GOT3 (cell line): ENCODE measurements around the gene ATP6V0D1.

Experiments
- DNase-seq: peaks from one replicate; lab custom pipeline; 2025; ENCODE audit warnings: mixed read lengths; lab: John Stamatoyannopoulos, UW

The ATP6V0D1 gene

GRCh38 chr16:67445441-67445912, 35.5 kb downstream of the ATP6V0D1 start:
- DNase-seq: no peak

DNA sequence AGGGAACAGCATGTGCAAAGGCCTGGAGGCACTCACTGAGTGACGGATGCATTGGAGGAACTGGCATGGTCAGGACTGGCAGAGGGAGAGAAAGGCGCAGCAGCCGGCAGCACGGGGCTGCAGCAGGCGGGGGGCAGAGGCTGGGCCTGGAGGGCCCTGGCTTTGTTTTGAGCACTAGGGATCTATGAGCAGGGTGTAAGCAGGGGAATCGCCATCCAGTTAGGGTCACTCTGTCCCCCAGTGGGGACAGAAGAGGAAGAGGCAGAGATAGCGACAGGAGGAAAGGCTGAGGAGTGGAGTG, 35.9 kb downstream of the ATP6V0D1 start:
- no peak for DNase-seq

DNA sequence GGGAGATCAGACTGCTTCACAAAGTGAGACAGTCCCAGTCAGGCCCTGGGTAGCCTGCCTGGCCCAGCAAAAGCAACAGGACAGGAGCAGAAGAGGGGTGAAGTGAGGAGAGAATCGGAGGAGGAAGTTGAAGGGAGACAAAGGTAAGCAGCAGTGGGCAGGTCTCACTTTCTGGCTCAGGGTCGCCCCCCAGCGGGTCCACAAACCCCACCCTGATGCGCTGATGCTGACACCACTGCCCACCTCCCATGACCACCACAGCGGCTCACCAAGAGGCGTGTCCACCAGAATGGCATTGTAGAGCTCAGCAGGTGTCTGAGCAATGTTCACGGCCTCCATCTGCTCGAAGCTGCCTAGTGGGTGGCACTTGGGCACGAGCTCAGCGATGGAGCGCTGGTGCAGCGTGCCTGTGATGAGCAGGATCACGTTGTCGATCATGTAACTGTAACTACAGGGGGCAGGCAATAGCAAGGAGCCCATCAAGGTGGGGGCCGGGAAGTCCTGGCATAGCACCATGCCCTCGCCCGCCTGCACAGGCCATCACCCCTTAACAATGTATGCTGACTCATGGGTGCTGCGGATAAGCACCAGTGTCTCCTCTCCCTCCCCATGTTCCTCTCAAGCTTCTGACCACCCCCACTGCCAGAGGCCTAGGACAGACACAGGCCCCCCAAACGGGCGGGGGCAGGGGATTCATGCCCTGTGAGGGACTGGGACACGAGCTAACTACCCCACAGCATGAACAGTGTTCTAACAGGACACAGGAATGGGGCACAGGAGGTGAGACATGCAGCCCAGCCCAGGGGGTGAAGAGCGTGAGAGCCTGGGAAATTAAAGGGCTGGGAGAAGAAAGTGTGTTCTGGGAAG, 36.5 kb downstream of the ATP6V0D1 start:
- DNase-seq: no peak

- no peak for DNase-seq
Measured at GRCh38 chr16:67443265-67443664, 37.7 kb downstream of the ATP6V0D1 start.

- no peak for DNase-seq
Measured at GRCh38 chr16:67442581-67443255, 38.2 kb downstream of the ATP6V0D1 start.

- no peak for DNase-seq
Measured at GRCh38 chr16:67441907-67442306, 39.0 kb downstream of the ATP6V0D1 start.

- DNase-seq: no peak
Measured at GRCh38 chr16:67441271-67441753, 39.6 kb downstream of the ATP6V0D1 start.

DNA sequence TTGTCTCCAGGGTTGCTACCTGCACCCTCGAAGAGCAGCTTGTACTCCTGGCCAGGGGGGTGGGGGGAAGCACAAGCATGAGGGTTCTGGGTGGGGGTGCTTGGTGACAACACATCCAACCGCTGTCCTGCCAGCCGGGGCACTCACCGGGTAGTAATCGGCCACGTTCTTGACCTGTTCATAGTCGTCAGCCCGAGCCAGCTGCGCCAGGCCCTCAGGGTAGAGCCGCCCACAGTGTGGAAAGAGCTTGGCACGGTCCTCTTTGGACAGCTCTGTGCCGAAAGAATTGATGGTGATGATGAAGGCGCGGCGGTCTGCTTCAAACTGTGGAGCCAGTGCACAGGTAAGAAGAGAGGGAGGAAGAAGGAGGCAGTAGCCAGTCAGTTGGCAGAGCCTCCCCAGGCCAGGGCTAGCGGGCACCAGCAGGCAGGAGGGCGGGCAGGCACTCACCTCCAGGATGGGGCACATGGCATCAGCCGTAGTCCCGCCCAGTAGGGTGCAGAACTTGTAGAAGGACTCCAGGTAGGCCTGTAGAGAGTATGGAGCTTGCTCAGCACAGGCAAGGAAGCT, 42.0 kb downstream of the ATP6V0D1 start:
- no peak for DNase-seq

- no peak for DNase-seq
Measured at GRCh38 chr16:67438098-67438791, 42.7 kb downstream of the ATP6V0D1 start.

DNA sequence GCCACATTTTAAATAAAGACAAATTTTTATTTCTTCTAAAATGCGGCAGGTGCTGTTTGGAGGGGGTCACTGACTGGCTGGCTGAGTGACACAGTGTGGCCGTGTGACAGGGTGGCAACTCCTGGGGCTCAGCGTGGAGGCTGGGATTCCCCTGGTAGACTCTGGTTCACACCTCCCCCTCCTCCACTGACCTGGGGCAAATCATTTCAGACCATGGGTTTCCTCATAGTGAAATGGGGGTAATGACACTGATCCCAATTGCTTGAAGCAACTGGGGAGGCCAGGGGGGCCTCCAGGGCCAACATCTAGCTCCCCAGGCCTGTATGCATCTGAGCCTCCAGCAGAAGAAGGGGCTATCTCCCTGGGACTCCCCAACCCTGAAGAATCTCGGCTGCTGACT, 43.4 kb downstream of the ATP6V0D1 start:
- DNase-seq: no peak

- no peak for DNase-seq
Measured at GRCh38 chr16:67436640-67437193, 44.2 kb downstream of the ATP6V0D1 start.

DNA sequence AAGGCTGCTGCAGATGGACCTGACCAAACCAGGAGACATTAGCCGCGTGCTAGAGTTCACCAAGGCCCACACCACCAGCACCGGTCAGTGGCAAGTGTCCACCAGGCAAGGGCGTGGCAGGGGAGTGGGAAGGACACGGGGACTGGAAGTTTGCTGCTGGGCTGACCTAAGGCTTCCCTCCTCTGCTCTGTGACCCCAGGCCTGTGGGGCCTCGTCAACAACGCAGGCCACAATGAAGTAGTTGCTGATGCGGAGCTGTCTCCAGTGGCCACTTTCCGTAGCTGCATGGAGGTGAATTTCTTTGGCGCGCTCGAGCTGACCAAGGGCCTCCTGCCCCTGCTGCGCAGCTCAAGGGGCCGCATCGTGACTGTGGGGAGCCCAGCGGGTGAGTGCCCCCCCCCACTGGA, 45.2 kb downstream of the ATP6V0D1 start:
- DNase-seq: no peak

DNA sequence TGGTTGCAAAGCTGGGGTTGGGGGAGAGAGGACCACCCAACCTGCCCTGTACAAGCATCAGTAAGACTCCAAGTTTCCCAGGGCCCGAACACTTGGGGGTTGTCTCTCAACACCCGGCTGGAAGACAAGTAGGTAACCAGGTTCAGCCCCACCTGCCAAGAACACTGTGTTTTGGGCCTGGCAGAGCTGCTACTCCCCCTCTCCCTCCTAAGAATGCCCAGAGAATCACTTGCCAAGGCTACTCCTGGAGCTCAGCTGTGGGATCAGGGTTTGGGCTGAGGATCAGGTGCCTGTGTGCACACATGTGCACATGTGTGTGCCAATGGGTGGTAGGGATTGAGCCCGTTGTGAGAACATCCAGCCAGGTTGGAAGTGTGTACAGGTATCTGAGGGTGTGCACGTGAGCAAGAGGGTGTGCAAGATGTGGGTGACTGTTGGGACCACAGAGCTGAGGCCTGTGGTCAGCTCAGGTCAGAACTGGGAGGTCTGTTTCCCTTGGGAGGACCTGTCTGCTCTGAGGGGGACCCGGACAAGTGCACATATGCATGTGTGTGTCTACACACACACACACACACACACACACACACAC, 47.7 kb downstream of the ATP6V0D1 start:
- no peak for DNase-seq

GRCh38 chr16:67432506-67432890, 48.5 kb downstream of the ATP6V0D1 start:
- DNase-seq: no peak

GRCh38 chr16:67431775-67432505, 49.0 kb downstream of the ATP6V0D1 start:
- DNase-seq: no peak

DNA sequence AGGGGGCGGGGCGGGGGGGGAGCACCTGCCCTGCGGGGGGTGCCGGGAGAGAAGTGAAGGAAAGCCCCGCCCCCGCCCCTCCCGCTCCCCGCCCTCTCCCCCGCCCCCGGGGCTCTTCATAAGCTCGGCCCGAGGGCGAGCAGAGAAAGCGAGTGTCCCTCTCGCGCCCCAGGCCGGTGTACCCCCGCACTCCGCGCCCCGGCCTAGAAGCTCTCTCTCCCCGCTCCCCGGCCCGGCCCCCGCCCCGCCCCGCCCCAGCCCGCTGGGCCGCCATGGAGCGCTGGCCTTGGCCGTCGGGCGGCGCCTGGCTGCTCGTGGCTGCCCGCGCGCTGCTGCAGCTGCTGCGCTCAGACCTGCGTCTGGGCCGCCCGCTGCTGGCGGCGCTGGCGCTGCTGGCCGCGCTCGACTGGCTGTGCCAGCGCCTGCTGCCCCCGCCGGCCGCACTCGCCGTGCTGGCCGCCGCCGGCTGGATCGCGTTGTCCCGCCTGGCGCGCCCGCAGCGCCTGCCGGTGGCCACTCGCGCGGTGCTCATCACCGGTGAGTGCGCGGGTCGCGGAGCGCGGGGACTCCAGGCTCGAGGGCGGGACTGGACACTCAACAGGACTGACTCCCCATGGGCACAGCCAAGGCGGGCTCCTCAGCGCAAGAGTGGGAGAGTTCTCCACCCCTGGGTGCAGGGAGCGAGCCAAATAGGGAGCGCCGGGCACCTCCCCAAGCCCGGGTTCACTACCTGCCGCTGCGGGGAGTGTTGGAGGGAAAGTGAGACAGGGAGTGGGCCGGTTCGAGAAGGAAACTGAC, 49.8 kb downstream of the ATP6V0D1 start, which contains the start of gene HSD11B2:
Gene HSD11B2 (plus strand): TSS at position 145 of the 798 bp plus-strand sequence. CDS start 128 bp downstream, at position 273.
- no peak for DNase-seq

DNA sequence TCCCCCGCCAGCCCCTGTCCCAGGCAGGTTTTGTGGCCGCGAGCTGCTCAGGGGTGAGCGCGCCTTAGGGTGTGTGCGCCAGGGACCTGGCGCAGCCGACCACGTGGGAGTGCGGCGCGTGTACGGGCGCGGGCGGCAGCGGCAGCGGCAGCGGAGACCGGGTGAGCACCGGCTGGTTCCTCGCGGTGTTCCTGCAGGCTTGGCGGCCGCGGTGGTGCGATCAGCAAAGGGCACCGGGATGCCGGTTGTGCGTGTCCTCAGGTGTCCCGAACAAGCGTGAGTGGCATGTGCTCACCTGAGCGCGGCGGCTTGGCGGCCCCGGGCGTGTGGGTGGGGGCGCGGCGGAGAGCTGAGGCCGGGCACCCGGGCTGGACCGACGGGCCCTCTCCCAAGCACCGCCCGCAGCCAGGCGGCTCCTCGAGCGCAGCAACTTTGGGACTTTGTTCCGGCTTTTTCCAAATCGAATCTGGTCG, 50.4 kb downstream of the ATP6V0D1 start:
- no peak for DNase-seq

- DNase-seq: no peak
Measured at GRCh38 chr16:67429799-67430503, 51.0 kb downstream of the ATP6V0D1 start.
